Measurements from ENCODE around the gene DLL4. TPM values are rescaled to one million over a fixed set of nuclear protein-coding genes. Genes with fewer than 3 reads are reported as not detected.

DLL4 gene
- total and polyA plus RNA-seq, 7 donors: 4.0 to 13.1 (median 7.2) TPM

- Histone ChIP-seq H3K27me3 (ENCODE audit: insufficient read depth in 3 of 3, low read length in 2 of 3) (no peaks in the 10 kb centered on the region), H3K4me3 (peak overlapping the region; percentile 66), H3K27ac (no peak overlapping the region), H3K9me3 (no peaks in the 10 kb centered on the region), H3K36me3 (ENCODE audit: insufficient read depth in 1 of 2, low read depth in 1 of 2) (no peaks in the 10 kb centered on the region), H3K4me1 (peaks cover 35% of the 10 kb centered on the region)
- TF ChIP-seq CTCF (IDR thresholded peaks at IDR 0.05): no peak
- no peak for DNase-seq
- intact Hi-C loops (cut with DNase I): no loop called here
- no peak for ATAC-seq
- 82 to 84% (median 82%) methylated on average over 6 of the region's 6 CpGs for WGBS, 3 donors
Measured at GRCh38 chr15:40938536-40938870, 9.4 kb downstream of the DLL4 start.

GRCh38 chr15:40940296-40940801, 11.2 kb downstream of the DLL4 start:
- peak overlapping the region; percentile 73 for H3K27ac ChIP-seq
- no peaks in the 10 kb centered on the region for H3K9me3 ChIP-seq
- no peak for ATAC-seq
- intact Hi-C loops (cut with DNase I): loop anchor here (2.0 to 5.0 kb wide), 3 partner anchors 33 to 77 kb away; no protein-coding TSS in a partner anchor
- no peaks in the 10 kb centered on the region for H3K36me3 ChIP-seq (ENCODE audit: insufficient read depth in 1 of 2, low read depth in 1 of 2)
- peak overlapping the region; percentile 71 for H3K4me3 ChIP-seq
- no peaks in the 10 kb centered on the region for H3K27me3 ChIP-seq (ENCODE audit: insufficient read depth in 3 of 3, low read length in 2 of 3)
- TF ChIP-seq CTCF (IDR thresholded peaks at IDR 0.05): no peak
- H3K4me1 ChIP-seq: peaks cover 35% of the 10 kb centered on the region
- 36 to 47% (median 40%) methylated on average over 15 of the region's 15 CpGs for WGBS, 3 donors
- peak in 1 of 2 donors; percentile 66 for DNase-seq

- Histone ChIP-seq H3K4me3 (peak overlapping the region; percentile 71), H3K4me1 (peaks cover 35% of the 10 kb centered on the region), H3K9me3 (no peaks in the 10 kb centered on the region), H3K27me3 (ENCODE audit: insufficient read depth in 3 of 3, low read length in 2 of 3) (no peaks in the 10 kb centered on the region), H3K27ac (peak overlapping the region; percentile 73), H3K36me3 (ENCODE audit: insufficient read depth in 1 of 2, low read depth in 1 of 2) (no peaks in the 10 kb centered on the region)
- DNase-seq (no peak), ATAC-seq (no peak)
- no peak for TF ChIP-seq CTCF (IDR thresholded peaks at IDR 0.05)
- intact Hi-C loops (cut with DNase I): loop anchor here (2.0 to 5.0 kb wide), 3 partner anchors 34 to 76 kb away; no protein-coding TSS in a partner anchor
- 31% methylated on average over 7 of the region's 7 CpGs for WGBS, 3 donors
Measured at GRCh38 chr15:40941068-40941527, 12.0 kb downstream of the DLL4 start.

- no peaks in the 10 kb centered on the region for H3K36me3 ChIP-seq (ENCODE audit: insufficient read depth in 1 of 2, low read depth in 1 of 2)
- H3K4me3 ChIP-seq: peak overlapping the region; percentile 71
- peaks cover 30% of the 10 kb centered on the region for H3K4me1 ChIP-seq
- WGBS, 3 donors: 1 to 2% (median 2%) methylated on average over 42 to 92 of the region's 92 CpGs
- H3K9me3 ChIP-seq: no peaks in the 10 kb centered on the region
- H3K27me3 ChIP-seq (ENCODE audit: insufficient read depth in 3 of 3, low read length in 2 of 3): no peaks in the 10 kb centered on the region
- ATAC-seq (peak; percentile 64 to 81 (median 72)), DNase-seq (peak; percentile 83 to 88)
- TF ChIP-seq CTCF (IDR thresholded peaks at IDR 0.05): peak; percentile 80
- intact Hi-C loops (cut with DNase I): loop anchor here (2.0 to 5.0 kb wide), 4 partner anchors 34 to 76 kb away; no protein-coding TSS in a partner anchor
- H3K27ac ChIP-seq: peak overlapping the region; percentile 73
Measured at GRCh38 chr15:40941528-40942336, 12.6 kb downstream of the DLL4 start.
